ENCODE measurements around the gene SREBF2. TPM values are rescaled to one million over a fixed set of nuclear protein-coding genes. Genes with fewer than 3 reads are reported as not detected.

The SREBF2 gene
- total RNA-seq, 1 donor from 2014 or later = 119 TPM

- Mint-ChIP-seq H3K9me3 (ENCODE audit: unreplicated experiment) (no peaks in the 10 kb centered on the region), H3K4me3 (ENCODE audit: unreplicated experiment) (no peak overlapping the region), H3K36me3 (ENCODE audit: unreplicated experiment) (peaks cover 26% of the 10 kb centered on the region), H3K27ac (ENCODE audit: unreplicated experiment) (no peak overlapping the region), H3K4me1 (ENCODE audit: unreplicated experiment) (no peaks in the 10 kb centered on the region), H3K27me3 (ENCODE audit: unreplicated experiment) (no peaks in the 10 kb centered on the region)
- no peak for DNase-seq (ENCODE audit: extremely low spot score, unreplicated experiment)
- no peak for TF ChIP-seq CTCF (IDR thresholded peaks at IDR 0.05)
Measured at GRCh38 chr22:41899992-41900651, 67.2 kb downstream of the SREBF2 start.

GRCh38 chr22:41900652-41901312 lies 67.9 kb downstream of the SREBF2 start:
- H3K27ac Mint-ChIP-seq (ENCODE audit: unreplicated experiment) = no peak overlapping the region
- no peak for DNase-seq (ENCODE audit: extremely low spot score, unreplicated experiment)
- H3K36me3 Mint-ChIP-seq (ENCODE audit: unreplicated experiment) = peaks cover 30% of the 10 kb centered on the region
- H3K4me1 Mint-ChIP-seq (ENCODE audit: unreplicated experiment) = no peaks in the 10 kb centered on the region
- H3K9me3 Mint-ChIP-seq (ENCODE audit: unreplicated experiment) = no peaks in the 10 kb centered on the region
- H3K4me3 Mint-ChIP-seq (ENCODE audit: unreplicated experiment) = no peak overlapping the region
- H3K27me3 Mint-ChIP-seq (ENCODE audit: unreplicated experiment) = no peaks in the 10 kb centered on the region
- TF ChIP-seq CTCF (IDR thresholded peaks at IDR 0.05) = no peak

GRCh38 chr22:41902016-41902415 lies 69.1 kb downstream of the SREBF2 start:
- no peak for TF ChIP-seq CTCF (IDR thresholded peaks at IDR 0.05)
- peaks cover 25% of the 10 kb centered on the region for H3K36me3 Mint-ChIP-seq (ENCODE audit: unreplicated experiment)
- H3K27me3 Mint-ChIP-seq (ENCODE audit: unreplicated experiment) = no peaks in the 10 kb centered on the region
- no peak overlapping the region for H3K4me3 Mint-ChIP-seq (ENCODE audit: unreplicated experiment)
- H3K4me1 Mint-ChIP-seq (ENCODE audit: unreplicated experiment) = no peaks in the 10 kb centered on the region
- H3K27ac Mint-ChIP-seq (ENCODE audit: unreplicated experiment) = no peak overlapping the region
- H3K9me3 Mint-ChIP-seq (ENCODE audit: unreplicated experiment) = no peaks in the 10 kb centered on the region
- no peak for DNase-seq (ENCODE audit: extremely low spot score, unreplicated experiment)

- H3K9me3 Mint-ChIP-seq (ENCODE audit: unreplicated experiment) = no peaks in the 10 kb centered on the region
- TF ChIP-seq CTCF (IDR thresholded peaks at IDR 0.05) = no peak
- H3K4me1 Mint-ChIP-seq (ENCODE audit: unreplicated experiment) = peaks cover 2% of the 10 kb centered on the region
- H3K27me3 Mint-ChIP-seq (ENCODE audit: unreplicated experiment) = no peaks in the 10 kb centered on the region
- H3K4me3 Mint-ChIP-seq (ENCODE audit: unreplicated experiment) = no peak overlapping the region
- no peak for DNase-seq (ENCODE audit: extremely low spot score, unreplicated experiment)
- no peak overlapping the region for H3K27ac Mint-ChIP-seq (ENCODE audit: unreplicated experiment)
- peaks cover 21% of the 10 kb centered on the region for H3K36me3 Mint-ChIP-seq (ENCODE audit: unreplicated experiment)
Measured at GRCh38 chr22:41902932-41903421, 70.1 kb downstream of the SREBF2 start.
